ENCODE results near the gene KAT2A.

- TF ChIP-seq NR3C1 (CRISPR knock-in tag; conservative IDR thresholded peaks at IDR 0.05; ENCODE audit: low read depth) (no peak), CTCF (IDR thresholded peaks at IDR 0.05) (no peak), JUN (CRISPR knock-in tag; IDR thresholded peaks at IDR 0.05) (no peak), ZNF425 (CRISPR knock-in tag; conservative IDR thresholded peaks at IDR 0.05) (no peak), GABPB1 (CRISPR knock-in tag; IDR thresholded peaks at IDR 0.05) (no peak), ATF3 (CRISPR knock-in tag; conservative IDR thresholded peaks at IDR 0.05) (no peak), ATF1 (CRISPR knock-in tag; IDR thresholded peaks at IDR 0.05) (no peak), ESRRA (CRISPR knock-in tag; IDR thresholded peaks at IDR 0.05; ENCODE audit: borderline replicate concordance) (no peak), TEAD4 (CRISPR knock-in tag; IDR thresholded peaks at IDR 0.05) (no peak), NR2C2 (CRISPR knock-in tag; IDR thresholded peaks at IDR 0.05) (no peak), ZNF232 (CRISPR knock-in tag; IDR thresholded peaks at IDR 0.05) (no peak), SMAD3 (CRISPR knock-in tag; IDR thresholded peaks at IDR 0.05; ENCODE audit: borderline replicate concordance) (no peak)
- TF ChIP-seq, protein P1, sequence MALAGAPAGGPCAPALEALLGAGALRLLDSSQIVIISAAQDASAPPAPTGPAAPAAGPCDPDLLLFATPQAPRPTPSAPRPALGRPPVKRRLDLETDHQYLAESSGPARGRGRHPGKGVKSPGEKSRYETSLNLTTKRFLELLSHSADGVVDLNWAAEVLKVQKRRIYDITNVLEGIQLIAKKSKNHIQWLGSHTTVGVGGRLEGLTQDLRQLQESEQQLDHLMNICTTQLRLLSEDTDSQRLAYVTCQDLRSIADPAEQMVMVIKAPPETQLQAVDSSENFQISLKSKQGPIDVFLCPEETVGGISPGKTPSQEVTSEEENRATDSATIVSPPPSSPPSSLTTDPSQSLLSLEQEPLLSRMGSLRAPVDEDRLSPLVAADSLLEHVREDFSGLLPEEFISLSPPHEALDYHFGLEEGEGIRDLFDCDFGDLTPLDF (CRISPR knock-in tag; IDR thresholded peaks at IDR 0.05), result no peak
- TF ChIP-seq, protein P2, sequence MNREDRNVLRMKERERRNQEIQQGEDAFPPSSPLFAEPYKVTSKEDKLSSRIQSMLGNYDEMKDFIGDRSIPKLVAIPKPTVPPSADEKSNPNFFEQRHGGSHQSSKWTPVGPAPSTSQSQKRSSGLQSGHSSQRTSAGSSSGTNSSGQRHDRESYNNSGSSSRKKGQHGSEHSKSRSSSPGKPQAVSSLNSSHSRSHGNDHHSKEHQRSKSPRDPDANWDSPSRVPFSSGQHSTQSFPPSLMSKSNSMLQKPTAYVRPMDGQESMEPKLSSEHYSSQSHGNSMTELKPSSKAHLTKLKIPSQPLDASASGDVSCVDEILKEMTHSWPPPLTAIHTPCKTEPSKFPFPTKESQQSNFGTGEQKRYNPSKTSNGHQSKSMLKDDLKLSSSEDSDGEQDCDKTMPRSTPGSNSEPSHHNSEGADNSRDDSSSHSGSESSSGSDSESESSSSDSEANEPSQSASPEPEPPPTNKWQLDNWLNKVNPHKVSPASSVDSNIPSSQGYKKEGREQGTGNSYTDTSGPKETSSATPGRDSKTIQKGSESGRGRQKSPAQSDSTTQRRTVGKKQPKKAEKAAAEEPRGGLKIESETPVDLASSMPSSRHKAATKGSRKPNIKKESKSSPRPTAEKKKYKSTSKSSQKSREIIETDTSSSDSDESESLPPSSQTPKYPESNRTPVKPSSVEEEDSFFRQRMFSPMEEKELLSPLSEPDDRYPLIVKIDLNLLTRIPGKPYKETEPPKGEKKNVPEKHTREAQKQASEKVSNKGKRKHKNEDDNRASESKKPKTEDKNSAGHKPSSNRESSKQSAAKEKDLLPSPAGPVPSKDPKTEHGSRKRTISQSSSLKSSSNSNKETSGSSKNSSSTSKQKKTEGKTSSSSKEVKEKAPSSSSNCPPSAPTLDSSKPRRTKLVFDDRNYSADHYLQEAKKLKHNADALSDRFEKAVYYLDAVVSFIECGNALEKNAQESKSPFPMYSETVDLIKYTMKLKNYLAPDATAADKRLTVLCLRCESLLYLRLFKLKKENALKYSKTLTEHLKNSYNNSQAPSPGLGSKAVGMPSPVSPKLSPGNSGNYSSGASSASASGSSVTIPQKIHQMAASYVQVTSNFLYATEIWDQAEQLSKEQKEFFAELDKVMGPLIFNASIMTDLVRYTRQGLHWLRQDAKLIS (CRISPR knock-in tag; IDR thresholded peaks at IDR 0.05; ENCODE audit: borderline replicate concordance), result no peak
Measured at GRCh38 chr17:42096360-42097111, 24.6 kb downstream of the KAT2A start.
